PC-3 (cell line): Measurements from ENCODE around the gene EDAR.

Experiments
- EZH2 ChIP-seq: fragments of 300-600 bp; sonication (generic); IDR thresholded peaks from one replicate; pipeline ENCODE4 v1.6.1; 2017; ENCODE audit warnings: antibody characterized with exemption, mild to moderate bottlenecking, low read length; ENCODE audit not compliant: unreplicated experiment
- TF ChIP-seq, protein P1 (sequence below): fragments of 300-600 bp; sonication (generic); conservative IDR thresholded peaks from 2 replicates; pipeline ENCODE4 v1.5.1; 2017; ENCODE audit warnings: antibody characterized with exemption, low read depth, mild to moderate bottlenecking, low read length

- TF ChIP-seq, protein P1, sequence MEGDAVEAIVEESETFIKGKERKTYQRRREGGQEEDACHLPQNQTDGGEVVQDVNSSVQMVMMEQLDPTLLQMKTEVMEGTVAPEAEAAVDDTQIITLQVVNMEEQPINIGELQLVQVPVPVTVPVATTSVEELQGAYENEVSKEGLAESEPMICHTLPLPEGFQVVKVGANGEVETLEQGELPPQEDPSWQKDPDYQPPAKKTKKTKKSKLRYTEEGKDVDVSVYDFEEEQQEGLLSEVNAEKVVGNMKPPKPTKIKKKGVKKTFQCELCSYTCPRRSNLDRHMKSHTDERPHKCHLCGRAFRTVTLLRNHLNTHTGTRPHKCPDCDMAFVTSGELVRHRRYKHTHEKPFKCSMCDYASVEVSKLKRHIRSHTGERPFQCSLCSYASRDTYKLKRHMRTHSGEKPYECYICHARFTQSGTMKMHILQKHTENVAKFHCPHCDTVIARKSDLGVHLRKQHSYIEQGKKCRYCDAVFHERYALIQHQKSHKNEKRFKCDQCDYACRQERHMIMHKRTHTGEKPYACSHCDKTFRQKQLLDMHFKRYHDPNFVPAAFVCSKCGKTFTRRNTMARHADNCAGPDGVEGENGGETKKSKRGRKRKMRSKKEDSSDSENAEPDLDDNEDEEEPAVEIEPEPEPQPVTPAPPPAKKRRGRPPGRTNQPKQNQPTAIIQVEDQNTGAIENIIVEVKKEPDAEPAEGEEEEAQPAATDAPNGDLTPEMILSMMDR, result no peak
- TF ChIP-seq EZH2, result no peak
These were observed 99.1 kb downstream of the EDAR start for GRCh38 chr2:108889907-108890306.
